ENCODE results near the gene RPS6KB2.
"Not testable (repeated sequence)": the region's sequence is repeated elsewhere in the genome, so short reads cannot be mapped to it uniquely, and the experiment has no call there.

RPS6KB2 gene

DNA sequence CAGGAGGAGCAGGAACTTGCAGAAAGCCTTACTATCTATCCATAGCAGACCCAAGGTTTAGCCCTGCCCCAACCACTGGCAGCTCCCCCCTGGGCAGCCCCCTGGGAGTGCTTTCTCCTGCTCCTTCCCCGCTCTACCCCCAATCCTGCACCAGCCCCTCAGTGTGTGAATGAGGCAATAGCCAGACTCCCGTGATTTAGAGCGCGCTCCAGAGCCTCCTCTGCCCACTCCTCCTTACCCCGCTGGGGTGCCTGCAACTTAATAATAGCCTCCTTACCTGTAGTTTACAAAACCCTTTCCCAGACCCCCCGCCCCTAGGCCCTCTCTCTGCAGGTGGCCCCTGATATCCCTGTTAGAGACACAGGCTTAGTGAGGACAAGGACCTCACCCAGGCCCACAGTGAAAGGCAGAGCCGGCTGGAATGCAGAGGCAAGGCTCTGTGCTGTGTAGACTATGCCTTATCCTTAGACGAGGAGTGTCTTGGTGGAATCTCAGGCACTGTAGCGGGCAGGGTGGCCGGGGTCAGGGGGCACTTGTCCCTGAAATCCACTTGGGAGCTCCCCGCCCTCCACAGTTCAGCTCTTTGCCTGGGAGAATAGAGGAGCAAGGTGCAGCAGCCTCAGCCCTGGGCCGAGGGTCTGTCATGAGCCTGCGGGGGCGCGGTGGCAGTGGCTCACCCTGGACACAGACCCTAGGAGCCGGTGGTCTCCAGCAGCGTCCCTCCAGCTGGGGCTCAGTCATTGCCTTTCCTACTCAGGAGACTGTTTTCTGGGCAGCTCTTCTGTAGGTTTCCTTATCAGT lies 17.1 kb upstream of the RPS6KB2 start:
- no peak for DNase-seq

DNA sequence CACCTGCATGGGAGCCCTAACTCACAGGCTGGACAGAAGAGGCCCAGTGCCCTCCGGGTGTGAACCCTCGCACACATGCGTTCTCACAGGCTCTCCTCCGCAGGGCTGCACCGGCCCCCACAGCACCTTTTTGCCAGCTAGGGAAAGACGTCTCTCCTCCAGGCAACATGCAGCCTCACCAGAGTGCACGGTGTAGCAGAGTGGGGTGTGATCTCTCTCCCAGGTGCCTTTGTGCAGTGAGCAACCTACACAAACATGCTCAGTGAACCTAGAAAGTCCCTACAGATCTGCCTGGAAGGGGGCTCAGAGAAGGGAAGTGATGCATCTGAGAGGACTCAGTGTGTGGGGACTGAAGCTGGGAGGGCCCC lies 16.5 kb upstream of the RPS6KB2 start:
- no peak for DNase-seq

DNA sequence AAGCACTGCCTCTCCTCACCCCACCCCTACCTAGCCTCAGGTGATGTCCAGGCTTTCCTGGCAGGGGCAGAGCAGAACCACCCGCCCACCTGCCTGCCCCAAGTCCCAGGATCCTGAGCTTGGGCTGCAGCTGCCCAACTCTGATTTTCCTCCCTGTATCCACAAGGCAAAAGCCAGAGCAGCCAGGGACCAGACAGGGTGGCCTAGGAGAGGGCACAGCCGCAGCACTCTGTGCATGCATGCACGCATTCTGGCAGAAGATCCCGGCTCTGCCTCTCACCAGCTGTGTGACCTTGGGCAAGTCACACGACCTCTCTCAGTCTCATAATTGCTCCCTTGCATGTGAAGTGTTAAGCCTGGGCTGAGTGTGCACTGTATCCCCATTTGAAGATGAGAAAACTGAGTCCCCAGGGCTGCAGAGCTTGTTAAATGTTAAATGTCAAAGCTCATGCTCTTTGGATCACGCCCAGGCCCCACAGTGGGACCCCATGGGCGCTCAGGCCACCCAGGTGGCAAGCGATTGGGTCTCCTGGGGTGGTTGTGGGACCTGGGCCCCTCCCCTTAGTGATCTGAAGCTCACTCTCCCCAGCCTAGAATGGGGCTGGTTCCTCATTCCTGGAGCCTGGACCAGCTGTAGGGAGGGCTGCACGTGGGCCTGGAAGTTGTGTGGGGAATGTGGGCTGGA lies 15.7 kb upstream of the RPS6KB2 start:
- DNase-seq = no peak

DNA sequence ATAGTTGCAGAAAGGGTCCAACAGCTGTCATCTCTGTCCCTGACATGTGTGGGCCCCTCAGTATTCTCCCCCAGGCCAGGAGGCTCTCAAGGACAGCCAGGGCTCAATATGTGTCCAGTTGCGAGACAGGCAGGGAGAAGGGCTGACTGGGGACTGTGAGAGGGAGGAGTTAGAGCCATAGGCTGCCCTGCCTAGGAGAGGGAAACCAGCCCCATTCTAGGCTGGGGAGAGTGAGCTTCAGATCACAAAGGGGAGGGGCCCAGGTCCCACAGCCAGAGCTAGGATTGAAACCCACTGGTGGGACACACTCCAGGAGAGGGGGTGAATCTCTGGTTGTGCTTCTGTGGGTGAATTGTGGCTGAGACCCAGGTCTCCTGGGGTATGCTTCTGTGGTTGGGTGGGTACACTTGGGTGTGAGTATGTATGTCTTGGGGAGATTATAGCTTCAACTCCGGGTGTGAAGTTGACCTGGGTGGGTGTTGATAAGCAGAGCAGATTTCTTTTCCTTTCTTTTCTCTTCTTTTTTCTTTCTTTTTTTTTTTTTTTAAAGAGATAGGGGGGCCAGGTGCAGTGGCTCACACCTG lies 14.9 kb upstream of the RPS6KB2 start:
- DNase-seq = no peak

DNA sequence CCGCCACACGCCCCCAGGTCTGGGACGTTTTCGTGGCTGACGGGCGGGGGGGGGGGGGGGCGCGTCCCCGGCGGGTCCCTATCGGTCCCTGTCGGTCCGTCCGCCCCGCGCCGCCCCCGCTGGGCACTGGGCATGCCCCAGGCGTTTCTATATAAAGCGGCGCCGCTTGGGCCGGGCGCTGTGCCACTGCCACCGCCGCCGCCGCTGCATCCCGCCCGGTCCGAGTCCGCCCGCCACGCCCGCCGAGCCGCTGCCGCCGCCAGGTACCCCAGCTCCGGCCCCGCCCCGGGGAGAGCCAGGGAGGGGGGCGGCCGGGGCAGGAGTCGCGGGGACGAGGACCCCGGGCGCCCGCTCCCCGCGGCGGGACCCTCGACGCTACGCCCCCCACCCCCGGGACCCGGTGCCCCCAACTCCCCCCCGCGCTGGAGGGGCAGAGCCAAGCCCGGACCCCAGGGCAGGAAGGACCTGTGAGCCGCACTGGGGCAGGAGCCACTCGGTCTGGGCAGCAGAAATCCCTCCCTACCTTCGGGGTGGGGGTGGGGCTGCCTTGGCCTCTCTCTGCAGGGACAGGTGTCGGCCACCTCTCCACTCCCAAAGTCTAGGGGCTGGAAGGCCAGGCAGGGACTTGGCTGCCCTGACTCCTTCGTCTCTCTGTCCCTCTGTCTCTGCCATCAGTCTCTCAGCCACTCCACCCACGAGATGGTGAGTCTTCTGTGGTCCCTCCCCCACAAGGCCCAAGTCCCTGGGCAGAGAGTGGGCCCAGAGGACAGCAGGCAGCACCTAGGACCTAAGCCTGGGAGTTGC lies 12.6 kb upstream of the RPS6KB2 start, which contains the start of gene CARNS1:
TSS of gene CARNS1 (plus strand) at position 178 of the 804 bp plus-strand sequence. CDS start at position 700, 522 bp downstream.
- no peak for DNase-seq

DNA sequence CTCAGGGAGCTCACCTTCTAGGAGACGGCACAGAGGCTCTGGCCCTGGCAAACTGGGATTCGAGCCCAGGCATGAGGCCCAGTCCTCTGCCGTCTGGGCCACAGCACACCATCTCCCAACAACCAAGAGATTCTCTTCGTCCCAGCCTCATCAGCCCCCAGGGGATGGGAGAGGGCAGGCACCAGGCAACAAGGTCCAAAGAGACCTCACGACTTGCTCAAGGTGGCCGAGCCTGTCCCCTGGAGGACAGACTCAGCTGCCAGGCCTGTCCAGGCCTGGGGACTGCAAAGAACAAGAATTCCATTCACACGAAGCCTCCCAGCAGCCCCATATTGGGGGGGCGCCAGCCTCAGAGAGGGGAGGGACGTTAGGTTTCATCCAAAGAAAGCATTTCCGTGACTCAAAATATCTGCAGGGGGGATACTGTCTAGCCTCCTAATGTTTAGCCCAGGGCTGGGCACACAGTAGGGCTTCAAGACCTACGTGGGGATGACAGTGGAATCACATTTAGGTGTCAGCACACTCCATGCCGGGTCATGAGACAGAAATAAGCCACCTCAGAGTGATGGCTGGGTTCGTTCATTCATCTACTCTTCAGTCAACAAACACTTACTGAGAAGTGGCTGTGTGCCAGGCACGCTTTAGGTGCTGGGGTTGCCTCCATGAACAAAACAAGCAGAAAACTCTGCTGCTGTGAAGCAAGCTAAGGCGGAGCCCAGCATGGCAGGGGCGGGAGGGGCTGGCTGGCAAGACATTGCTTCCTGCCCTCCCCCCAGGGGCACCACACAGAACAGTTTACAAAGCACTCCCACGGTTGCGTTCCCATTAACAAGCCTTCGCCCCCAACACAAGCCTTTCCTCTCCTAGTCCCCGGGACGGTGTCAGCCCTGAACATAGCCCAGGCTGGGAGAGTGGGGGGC lies 11.6 kb upstream of the RPS6KB2 start:
- DNase-seq = no peak

DNA sequence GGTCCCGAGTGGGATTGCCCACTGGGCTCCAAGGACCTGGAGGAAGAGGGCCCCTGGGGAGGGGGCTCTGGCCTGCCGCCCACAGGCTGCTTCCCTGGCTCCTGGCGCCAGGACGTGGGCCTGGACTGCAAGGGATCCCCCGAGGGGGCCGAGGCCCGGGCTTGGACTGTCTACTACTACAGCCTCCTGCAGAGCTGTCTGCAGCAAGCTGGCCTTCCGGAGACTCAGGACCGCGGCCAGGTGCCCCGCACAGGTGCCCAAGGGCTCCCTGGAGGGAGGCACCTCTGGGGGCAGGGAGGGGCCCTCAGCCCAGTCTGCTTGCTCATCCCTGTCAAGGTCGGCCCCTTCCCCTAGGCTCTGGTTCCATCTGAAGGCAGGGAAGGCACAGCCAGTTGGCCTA lies 10.9 kb upstream of the RPS6KB2 start:
- DNase-seq = no peak

DNA sequence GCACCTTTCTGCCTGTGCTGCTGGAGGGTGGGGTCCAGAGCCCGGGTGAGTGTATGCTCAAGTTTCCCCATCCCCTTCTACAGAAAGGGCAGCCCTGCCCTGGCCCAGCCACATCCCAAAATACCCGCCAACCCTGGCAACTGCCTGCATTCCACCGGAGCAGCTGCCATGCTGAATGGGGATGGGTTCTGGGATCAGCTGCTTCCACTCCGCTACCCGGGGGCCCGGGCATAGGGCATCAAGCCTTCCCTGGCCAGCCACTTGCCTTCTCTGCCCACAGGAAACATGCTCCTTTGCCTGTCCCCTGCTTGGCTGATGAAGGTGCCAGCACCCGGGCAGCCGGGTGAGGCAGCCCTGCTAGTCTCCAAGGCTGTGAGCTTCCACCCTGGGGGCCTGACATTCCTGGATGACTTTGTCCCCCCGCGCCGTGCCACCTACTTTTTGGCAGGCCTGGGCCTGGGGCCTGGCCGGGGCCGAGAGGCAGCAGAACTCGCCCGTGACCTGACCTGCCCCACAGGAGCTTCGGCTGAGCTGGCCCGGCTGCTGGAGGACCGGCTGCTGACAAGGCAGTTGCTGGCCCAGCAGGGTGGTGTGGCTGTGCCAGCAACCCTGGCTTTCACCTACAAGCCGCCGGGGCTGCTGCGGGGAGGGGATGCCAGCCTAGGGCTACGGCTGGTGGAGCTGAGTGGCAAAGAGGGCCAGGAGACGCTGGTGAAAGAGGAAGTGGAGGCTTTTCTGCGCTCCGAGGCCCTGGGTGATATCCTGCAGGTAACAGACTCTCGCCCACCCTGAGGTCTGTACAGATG lies 9.6 kb upstream of the RPS6KB2 start:
- DNase-seq = no peak

DNA sequence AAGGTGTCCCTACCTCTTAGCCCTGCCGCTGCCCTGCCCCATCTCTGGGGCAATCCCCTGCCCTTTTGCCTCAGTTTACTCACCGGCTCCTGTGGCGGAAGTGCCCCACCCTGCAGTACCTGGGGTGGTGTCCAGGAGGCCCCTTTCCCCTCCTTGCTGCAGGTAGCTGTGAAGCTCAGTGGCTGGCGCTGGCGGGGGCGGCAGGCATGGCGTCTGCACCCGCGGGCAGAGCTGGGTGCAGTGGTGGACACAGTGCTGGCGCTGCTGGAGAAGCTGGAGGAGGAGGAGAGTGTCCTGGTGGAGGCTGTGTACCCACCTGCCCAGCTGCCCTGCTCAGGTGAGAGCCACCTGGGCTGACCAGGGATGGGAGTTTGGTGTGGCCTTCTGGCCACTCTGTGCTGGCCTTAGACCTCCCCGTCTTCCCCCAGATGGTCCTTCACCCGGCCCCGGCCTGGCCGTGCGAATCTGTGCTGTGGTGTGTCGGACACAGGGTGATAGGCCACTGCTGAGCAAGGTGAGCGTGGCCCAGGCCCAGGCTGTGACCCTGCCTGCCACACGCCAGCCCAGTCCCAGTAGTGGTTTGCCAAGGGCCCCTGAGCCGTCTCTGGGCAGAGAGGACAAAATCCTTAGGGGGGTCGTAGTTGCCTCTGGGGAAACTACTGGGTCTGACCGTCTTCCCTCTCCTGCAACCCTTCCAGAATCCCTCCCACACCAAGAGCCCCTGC lies 8.8 kb upstream of the RPS6KB2 start:
- DNase-seq = no peak

DNA sequence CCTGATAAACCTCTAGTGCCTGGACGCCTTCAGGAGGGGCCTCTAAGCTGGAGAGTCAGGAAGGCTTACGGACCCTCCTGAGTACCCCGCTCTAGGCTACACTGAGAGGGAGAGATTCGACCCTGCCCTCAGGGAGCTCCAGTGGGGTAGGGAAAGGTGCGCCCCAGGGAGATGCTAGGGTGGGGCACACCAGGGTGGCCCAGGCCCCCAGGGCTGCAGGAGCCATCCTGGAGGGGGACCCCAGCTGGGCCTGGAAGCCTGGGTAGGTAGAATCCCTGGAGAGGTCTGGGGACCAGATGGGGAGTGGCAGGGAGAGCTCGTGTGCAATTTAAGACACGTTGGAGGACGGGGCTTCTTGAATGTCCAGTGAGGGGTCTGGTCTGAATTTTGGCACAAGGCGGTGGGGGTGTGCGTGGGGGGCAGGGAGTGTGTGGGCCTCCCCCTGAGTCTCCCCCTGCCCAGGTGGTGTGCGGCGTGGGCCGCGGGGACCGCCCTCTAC lies 8.1 kb upstream of the RPS6KB2 start:
- no peak for DNase-seq

DNA sequence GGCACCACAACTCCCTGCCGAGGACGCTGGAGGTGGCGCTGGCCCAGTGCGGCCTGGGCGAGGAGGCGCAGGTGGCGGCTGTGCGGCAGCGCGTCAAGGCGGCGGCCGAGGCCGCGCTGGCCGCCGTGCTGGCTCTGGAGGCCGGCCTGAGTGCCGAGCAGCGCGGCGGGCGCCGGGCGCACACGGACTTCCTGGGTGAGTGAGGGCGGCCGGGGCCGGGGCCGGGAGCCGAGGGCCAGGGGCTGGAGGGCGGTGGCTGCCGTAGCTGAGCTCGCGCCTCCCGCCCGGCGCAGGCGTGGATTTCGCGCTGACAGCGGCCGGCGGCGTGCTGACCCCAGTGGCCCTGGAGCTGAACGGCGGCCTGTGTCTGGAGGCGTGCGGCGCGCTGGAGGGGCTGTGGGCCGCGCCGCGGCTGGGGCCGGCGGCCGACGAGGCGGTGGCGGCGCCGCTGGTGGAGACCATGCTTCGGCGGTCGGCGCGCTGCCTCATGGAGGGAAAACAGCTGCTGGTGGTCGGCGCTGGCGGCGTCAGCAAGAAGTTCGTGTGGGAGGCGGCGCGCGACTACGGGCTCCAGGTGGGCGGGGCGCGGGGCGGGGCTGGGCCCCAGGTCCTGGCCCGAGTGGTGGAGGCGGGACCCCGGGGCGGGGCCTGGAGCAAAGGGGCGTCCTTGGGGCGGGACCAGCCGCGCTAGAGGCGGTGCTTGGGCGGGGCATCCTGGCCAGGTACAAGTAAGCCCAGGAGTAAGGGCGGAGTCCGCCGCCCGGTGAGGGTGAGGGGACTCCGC lies 7.5 kb upstream of the RPS6KB2 start:
- DNase-seq = peak; percentile 37

DNA sequence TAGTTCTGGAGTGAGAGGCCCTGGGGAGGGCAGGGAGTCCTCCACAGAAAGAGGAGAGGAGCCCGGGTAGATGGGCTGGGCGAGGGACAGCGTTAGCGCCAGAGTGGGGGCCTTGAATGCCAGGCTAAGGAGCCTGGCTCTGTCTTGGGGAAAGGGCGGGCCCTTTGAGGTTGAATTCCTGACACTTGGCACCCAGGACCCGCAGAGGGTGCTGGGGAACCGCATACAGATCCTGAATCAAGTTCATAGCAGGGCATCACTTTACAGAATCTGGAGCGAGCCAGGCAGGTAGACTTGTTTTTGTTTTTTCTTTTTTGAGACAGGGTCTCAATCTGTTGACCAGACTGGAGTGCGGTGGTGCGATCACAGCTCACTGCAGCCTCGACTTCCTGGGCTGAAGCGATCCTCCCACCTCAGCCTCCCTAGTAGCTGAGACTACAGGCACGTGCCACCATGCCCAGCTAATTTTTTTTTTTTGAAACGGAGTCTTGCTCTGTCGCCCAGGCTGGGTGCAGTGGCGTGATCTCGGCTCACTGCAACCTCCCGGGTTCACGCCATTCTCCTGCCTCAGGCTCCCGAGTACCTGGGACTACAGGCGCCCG lies 6.8 kb upstream of the RPS6KB2 start:
- no peak for DNase-seq

DNA sequence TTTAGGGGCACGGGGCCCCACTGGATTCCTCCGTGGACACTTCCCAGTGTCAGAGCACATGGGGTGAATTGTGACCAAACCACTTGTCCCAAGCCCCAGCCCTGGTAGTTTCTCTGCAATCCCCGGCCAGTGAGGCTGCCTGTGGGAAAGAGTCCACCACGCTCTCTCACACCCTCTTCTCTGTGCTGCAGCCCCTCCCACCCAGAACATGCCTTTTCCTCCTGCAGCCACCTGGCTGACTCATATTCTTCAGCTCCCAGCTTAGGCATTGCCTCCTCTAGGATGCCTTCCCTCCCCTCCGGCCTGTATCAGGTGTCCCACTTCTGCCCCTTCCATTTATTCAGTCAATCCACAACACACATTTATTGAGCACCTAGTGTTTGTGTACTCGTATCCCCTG lies 5.4 kb upstream of the RPS6KB2 start:
- no peak for DNase-seq

DNA sequence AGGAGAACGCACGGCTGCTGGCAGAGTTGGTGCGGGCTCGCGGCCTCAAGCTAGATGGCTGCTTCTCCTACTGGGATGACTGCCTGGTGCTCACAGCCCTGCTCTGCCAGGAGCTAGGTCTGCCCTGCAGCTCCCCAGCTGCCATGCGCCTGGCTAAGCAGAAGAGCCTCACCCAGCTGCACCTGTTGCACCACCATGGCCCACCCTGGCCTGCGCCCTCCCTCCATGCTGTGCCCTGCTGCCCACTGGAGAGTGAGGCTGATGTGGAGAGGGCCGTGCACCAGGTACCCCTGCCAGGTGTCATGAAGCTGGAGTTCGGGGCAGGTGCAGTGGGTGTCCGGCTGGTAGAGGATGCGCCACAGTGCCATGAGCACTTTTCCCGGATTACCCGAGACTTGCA lies 4.8 kb upstream of the RPS6KB2 start:
- DNase-seq = no peak

DNA sequence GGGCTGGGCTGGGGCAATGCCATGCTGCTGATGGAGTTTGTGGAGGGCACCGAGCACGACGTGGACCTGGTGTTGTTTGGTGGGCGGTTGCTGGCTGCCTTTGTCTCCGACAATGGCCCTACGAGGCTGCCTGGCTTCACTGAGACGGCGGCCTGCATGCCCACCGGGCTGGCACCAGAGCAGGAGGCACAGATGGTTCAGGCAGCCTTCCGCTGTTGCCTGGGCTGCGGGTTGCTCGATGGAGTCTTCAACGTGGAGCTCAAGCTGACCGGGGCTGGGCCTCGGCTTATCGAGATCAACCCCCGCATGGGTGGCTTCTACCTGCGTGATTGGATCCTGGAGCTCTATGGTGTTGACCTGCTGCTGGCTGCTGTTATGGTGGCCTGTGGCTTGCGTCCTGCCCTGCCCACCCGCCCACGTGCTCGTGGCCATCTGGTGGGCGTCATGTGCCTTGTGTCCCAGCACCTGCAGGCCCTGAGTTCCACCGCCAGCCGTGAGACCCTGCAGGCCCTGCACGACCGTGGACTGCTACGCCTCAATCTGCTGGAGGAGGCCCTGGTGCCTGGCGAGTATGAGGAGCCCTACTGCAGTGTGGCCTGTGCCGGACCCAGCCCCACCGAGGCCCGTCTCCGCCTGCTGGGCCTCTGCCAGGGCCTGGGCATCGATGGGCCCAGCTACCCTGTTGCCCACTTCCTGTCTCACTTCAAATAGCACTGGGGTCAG lies 4.2 kb upstream of the RPS6KB2 start:
- no peak for DNase-seq

DNA sequence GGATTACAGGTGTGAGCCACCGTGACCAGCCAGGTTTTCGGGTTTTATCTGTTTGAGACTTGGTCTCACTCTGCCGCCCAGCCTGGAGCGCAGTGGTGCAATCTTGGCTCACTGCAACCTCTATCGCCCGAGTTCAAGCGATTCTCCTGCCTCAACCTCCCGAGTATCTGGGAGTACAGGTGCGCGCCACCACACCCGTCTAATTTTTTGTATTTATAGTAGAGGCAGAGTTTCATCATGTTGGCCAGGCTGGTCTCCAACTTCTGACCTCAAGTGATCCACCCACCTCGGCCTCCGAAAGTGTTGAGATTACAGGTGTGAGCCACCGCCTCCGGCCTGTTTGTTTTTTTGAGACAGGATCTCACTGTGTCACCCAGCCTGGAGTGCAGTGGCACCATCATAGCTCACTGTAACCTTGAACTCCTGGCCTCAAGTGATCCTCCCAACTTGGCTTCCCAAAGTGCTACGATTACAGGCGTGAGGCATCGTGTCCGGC lies 882 bp upstream of the RPS6KB2 start:
- DNase-seq = not testable (repeated sequence)

DNA sequence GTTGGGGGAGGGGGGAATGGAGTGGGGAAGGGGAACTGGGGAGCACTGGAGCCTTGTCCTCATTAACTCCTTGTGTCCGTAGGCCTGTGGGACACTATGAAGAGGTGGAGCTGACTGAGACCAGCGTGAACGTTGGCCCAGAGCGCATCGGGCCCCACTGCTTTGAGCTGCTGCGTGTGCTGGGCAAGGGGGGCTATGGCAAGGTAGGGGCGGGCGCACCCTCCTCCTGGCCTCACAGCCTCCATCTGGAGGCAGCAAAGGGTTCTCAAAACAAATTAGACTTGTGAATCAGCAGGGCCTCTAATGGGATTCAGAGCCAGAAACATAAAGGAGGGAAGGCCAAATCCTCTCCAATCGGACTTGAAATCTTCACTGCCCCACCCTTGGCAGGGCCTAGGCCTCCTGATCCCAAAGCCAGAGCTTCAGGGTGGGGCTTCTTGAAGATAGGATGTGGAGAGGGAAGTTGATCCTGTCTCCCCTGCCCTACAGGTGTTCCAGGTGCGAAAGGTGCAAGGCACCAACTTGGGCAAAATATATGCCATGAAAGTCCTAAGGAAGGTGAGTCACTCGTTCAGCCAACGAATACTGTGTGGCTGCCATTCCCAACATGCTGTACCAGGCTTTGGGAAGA lies 859 bp downstream of the RPS6KB2 start:
- no peak for DNase-seq

DNA sequence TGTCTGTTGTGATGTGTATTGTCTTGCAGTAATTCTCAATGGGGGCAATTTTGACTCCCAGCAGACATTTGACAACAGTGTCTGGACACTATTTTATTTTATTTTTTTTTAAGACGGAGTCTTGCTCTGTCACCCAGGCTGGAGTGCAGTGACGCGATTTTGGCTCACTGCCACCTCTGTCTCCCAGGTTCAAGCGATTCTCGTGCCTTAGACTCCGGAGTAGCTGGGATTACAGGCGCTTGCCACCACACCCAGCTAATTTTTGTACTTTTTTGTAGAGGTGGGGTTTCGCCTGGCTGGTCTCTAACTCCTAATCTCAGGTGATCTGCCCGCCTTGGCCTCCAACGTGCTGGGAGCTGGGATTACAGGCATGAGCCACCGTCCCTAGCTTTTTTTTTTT lies 1.4 kb downstream of the RPS6KB2 start:
- no peak for DNase-seq

Measured in SIG-M5 (cell line).